Breast epithelium (tissue), 4 donors: ENCODE data around the gene DDX10. TPM values are rescaled to one million over a fixed set of nuclear protein-coding genes. Genes with fewer than 3 reads are reported as not detected.
"Not testable (repeated sequence)": the region's sequence is repeated elsewhere in the genome, so short reads cannot be mapped to it uniquely, and the experiment has no call there.

Experiments used
- DNase-seq, 2 donors: peaks; one replicate each; pipeline ENCODE4 v3.0.0-alpha.2; 2019; ENCODE audit warnings: low spot score in 2 of 2
- H3K27ac ChIP-seq, 2 donors: fragments of 200-600 bp; sonication (generic) in 1 of 2; one replicate each; pipeline ENCODE4 v1.5.1; 2016 to 2019; ENCODE audit warnings: mild to moderate bottlenecking in 1 of 2
- H3K27me3 ChIP-seq, 2 donors: fragments of 200-600 bp; sonication (generic) in 1 of 2; one replicate each; pipeline versions ENCODE4 v1.5.1 to v1.6.0; 2017 to 2019; ENCODE audit warnings: control low read depth in 1 of 2, mild to moderate bottlenecking in 1 of 2
- H3K36me3 ChIP-seq: fragments of 200-600 bp; one replicate; pipeline ENCODE4 v1.5.1; 2019
- H3K4me1 ChIP-seq, 2 donors: fragments of 200-600 bp; sonication (generic); one replicate each; pipeline ENCODE4 v1.5.1; 2016 to 2019; ENCODE audit warnings: control low read depth in 1 of 2
- H3K4me3 ChIP-seq, 3 donors: fragments of 200-600 bp; sonication (generic); 1 replicate in 2 of 3; 2 replicates in 1 of 3; pipeline ENCODE4 v1.5.1; 2016 to 2019; ENCODE audit warnings: mild to moderate bottlenecking in 3 of 3, moderate library complexity in 2 of 3
- H3K9me3 ChIP-seq, 2 donors: fragments of 200-600 bp; sonication (generic) in 1 of 2; one replicate each; pipeline ENCODE4 v1.5.1; 2016 to 2019; ENCODE audit warnings: control low read depth in 1 of 2
- POLR2A ChIP-seq: fragments of 450-650 bp; IDR thresholded peaks from one replicate; pipeline ENCODE4 v1.6.1; 2016; ENCODE audit warnings: antibody characterized with exemption, mild to moderate bottlenecking, moderate library complexity
- POLR2AphosphoS5 ChIP-seq, 3 donors: sonication (generic); formaldehyde crosslinking; IDR thresholded peaks; one replicate each; pipeline ENCODE4 v1.6.1; 2017; ENCODE audit warnings: antibody characterized with exemption in 3 of 3
- intact Hi-C: fragments of 100-400 bp; cut with DNase I; formaldehyde crosslinking; loops from one replicate; pipeline ENCODE4 v1.15.1; 2023; ENCODE audit warnings: low total_unique reads
- total RNA-seq, 3 donors: library from RNA; depleted of rRNA; stranded (reverse); fragments of >200 nt; gene quantifications; one replicate each; pipeline ENCODE4 v1.1.0, GENCODE V29; 2016
- TF ChIP-seq, protein P1 (sequence below), 3 donors: fragments of 450-650 bp; IDR thresholded peaks; one replicate each; pipeline ENCODE4 v1.5.1; 2016 to 2017; ENCODE audit warnings: antibody characterized with exemption in 3 of 3, mild to moderate bottlenecking in 3 of 3, moderate library complexity in 3 of 3

The DDX10 gene
- total RNA-seq, 3 donors from 2014 or later: 17.3 to 41.9 (median 29.5) TPM

DNA sequence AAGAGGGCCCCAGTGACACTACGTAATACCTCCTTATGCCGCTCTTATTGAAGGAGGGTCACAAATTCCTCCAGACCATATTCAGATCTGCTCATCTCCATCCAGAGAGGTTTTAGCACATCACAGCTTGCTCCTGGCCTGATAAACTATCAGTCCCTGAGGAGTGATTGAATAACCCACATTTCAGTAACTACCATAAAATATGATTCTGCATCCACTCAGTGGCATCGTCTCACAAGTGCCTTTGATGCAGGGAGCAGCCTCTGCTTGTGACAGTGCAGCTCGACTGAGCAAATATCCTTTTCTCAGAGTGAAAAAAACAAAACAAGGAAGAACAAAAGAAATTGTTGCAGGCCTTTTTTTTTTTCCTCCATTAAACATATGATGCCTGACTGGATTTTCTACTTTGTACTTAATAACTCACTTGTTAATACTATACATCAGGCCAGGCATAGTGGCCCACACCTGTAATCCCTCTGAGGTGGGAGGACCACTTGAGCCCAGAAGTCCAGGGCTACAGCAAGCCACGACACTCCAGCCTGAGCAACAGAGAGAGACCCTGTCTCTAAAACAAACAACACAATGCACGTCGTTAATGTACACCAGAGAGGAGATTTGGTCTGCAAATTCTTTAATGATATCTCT is 64.5 kb downstream of the DDX10 start:
- intact Hi-C loops: no loop called here

DNA sequence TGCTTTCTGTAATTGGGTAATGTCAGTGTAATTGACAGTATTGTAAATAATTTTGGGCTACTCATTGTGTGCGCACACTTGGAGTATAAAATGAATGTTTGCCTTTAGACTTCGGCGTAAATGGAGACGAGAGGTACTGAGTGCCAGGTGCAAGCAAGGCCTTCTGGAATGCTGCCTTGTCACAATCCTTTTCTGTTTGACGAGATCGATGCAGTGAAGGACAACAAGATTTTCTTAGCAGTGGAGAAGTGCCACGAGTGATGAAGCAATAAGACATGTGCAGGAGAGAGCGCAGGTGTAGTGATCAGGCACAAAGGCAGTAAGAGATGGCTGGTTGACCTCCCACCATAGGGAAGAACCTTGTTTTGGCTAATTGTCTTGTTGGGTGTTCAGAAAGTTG is 67.5 kb downstream of the DDX10 start:
- Histone ChIP-seq H3K27me3 (no peaks in the 10 kb centered on the region), H3K27ac (no peak overlapping the region), H3K4me3 (no peak overlapping the region), H3K4me1 (no peaks in the 10 kb centered on the region), H3K9me3 (no peaks in the 10 kb centered on the region), H3K36me3 (no peaks in the 10 kb centered on the region)
- TF ChIP-seq, protein P1, sequence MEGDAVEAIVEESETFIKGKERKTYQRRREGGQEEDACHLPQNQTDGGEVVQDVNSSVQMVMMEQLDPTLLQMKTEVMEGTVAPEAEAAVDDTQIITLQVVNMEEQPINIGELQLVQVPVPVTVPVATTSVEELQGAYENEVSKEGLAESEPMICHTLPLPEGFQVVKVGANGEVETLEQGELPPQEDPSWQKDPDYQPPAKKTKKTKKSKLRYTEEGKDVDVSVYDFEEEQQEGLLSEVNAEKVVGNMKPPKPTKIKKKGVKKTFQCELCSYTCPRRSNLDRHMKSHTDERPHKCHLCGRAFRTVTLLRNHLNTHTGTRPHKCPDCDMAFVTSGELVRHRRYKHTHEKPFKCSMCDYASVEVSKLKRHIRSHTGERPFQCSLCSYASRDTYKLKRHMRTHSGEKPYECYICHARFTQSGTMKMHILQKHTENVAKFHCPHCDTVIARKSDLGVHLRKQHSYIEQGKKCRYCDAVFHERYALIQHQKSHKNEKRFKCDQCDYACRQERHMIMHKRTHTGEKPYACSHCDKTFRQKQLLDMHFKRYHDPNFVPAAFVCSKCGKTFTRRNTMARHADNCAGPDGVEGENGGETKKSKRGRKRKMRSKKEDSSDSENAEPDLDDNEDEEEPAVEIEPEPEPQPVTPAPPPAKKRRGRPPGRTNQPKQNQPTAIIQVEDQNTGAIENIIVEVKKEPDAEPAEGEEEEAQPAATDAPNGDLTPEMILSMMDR (IDR thresholded peaks at IDR 0.05): no peak
- TF ChIP-seq POLR2A (no peak), POLR2AphosphoS5 (IDR thresholded peaks at IDR 0.05) (no peak)
- intact Hi-C loops: no loop called here
- no peak for DNase-seq

More for the DNA sequence above, 64.5 kb downstream of the DDX10 start:
- no peak for DNase-seq
- Histone ChIP-seq H3K27ac (no peak overlapping the region), H3K27me3 (no peaks in the 10 kb centered on the region), H3K4me1 (no peaks in the 10 kb centered on the region), H3K9me3 (no peaks in the 10 kb centered on the region), H3K36me3 (no peaks in the 10 kb centered on the region), H3K4me3 (no peak overlapping the region)
- TF ChIP-seq, protein P1 (IDR thresholded peaks at IDR 0.05): no peak
- TF ChIP-seq POLR2A (no peak), POLR2AphosphoS5 (IDR thresholded peaks at IDR 0.05) (no peak)

DNA sequence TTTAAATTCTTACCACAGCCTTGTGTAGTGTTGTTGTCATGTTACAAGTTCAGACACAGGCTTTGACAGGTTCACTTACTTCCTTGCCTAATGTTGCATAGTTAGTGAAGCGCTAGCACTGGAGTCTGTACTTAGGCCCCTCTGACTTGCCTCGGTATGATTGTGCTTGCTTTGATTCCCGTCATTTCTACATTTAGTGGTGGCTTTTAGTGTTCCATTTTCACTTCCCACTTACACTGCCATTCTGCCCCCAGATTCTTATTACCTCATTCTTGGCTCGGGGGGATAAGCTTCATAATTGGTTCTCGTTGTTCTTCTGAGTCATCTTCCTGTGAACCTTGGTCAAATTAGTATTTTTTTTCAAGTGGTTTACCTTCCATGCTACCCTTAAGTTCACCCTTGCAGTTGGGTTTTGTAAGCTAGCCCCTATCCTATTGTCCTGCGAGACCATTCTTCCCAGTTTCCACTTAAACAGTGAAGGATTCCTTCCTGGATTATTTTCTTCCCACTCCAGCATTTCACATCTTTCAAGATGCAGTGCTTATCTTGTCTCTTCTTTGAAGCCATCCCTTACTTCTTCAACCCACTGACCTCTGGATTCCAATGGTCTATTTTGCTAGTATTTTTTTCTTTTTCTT is 68.7 kb downstream of the DDX10 start:
- TF ChIP-seq POLR2A (no peak), POLR2AphosphoS5 (IDR thresholded peaks at IDR 0.05) (no peak)
- TF ChIP-seq, protein P1 (IDR thresholded peaks at IDR 0.05): no peak
- intact Hi-C loops: no loop called here
- no peaks in the 10 kb centered on the region for H3K4me1 ChIP-seq
- H3K4me3 ChIP-seq: no peak overlapping the region
- H3K9me3 ChIP-seq: no peaks in the 10 kb centered on the region
- no peaks in the 10 kb centered on the region for H3K27me3 ChIP-seq
- H3K36me3 ChIP-seq: no peaks in the 10 kb centered on the region
- no peak overlapping the region for H3K27ac ChIP-seq
- DNase-seq: no peak

DNA sequence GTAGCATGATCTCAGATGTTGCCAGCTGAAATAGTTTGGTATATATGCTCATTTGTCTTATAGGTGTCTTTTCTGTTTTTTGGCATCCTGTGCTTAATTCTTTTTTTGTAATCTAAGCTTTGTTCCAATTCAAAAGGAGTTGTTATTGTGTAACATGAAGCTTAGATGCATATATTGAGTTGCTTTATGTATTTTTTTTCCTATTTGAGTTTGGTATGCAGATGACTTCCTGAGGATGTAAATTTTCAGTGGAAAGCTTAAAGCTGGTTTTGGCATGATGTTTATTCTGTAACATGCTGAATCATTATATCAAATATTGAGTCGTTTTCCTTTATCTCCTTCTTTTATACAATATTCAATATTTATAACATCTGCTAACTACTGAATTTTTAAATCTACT is 69.4 kb downstream of the DDX10 start:
- H3K27me3 ChIP-seq: no peaks in the 10 kb centered on the region
- intact Hi-C loops: no loop called here
- TF ChIP-seq, protein P1 (IDR thresholded peaks at IDR 0.05): no peak
- TF ChIP-seq POLR2A: no peak
- H3K4me1 ChIP-seq: no peaks in the 10 kb centered on the region
- H3K4me3 ChIP-seq: no peak overlapping the region
- H3K27ac ChIP-seq: no peak overlapping the region
- no peaks in the 10 kb centered on the region for H3K36me3 ChIP-seq
- no peaks in the 10 kb centered on the region for H3K9me3 ChIP-seq
- DNase-seq: no peak

DNA sequence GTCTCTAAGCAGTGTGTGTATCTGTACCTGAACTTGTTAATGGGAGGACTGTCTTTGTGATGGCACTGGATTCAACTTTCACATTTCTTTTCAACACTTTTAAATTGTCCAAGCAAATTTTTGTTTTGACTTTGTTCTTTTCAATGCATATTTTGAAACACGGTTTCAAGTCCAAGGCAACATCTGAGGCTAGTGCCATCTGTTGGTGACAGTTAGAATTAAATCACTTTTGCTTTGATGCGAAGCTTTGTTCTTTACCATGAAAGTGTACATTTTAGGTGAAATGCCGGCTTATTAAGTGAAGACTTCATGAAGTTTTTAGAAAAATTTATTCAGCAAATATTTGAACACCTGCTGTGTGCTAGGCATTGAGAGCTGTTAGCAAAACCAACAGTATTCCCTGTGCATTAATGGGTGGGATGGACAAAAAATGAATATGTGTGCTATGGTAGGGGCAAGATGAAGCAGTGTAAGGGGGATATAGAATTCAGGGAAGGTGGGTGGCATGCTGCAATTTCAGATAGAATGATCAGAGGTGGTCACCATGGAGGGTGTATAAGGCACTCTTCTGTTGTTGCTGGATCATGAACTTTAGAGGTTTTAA is 70.2 kb downstream of the DDX10 start:
- TF ChIP-seq POLR2A: no peak
- TF ChIP-seq, protein P1 (IDR thresholded peaks at IDR 0.05): no peak
- TF ChIP-seq POLR2AphosphoS5 (IDR thresholded peaks at IDR 0.05): no peak
- Histone ChIP-seq H3K4me3 (no peak overlapping the region), H3K27me3 (no peaks in the 10 kb centered on the region), H3K27ac (no peak overlapping the region), H3K9me3 (no peaks in the 10 kb centered on the region), H3K36me3 (no peaks in the 10 kb centered on the region), H3K4me1 (no peaks in the 10 kb centered on the region)
- intact Hi-C loops: no loop called here
- no peak for DNase-seq

DNA sequence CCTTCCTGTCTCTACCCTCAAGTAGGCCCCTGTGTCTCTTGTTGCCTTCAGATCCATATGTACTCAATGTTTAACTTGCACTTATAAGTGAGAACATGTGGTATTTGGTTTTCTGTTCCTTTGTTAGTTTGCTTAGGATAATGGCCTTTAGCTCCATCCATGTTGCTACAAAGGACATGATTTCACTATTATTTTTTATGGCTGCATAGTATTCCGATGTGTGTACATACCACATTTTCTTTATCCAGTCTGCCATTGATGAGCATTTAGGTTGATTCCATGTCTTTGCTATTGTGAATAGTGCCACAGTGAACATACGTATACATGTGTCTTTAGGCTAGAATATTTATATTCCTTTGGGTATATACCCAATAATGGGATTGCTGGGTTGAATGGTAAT is 75.3 kb downstream of the DDX10 start:
- DNase-seq, H3K27ac ChIP-seq, H3K9me3 ChIP-seq, H3K4me3 ChIP-seq, H3K36me3 ChIP-seq, H3K4me1 ChIP-seq, H3K27me3 ChIP-seq: not testable (repeated sequence)
- intact Hi-C loops: loop anchor here (1.0 kb wide), 1 partner anchor 14 kb away; no protein-coding TSS in a partner anchor
